IMR-90 (cell line): ENCODE data around the gene ANTXR1. TPM values are rescaled to one million over a fixed set of nuclear protein-coding genes. Genes with fewer than 3 reads are reported as not detected.
A peak's percentile ranks its signal among the peaks of the same experiment; 100 is the strongest.

Experiments used
- ATAC-seq: fragments of 200-7000 bp; cut with Tn5 transposase; 2 replicates; pipeline ENCODE4 v1.9.1; 2020; ENCODE audit warnings: low read depth, mild to moderate bottlenecking, moderate library complexity
- BruUV-seq: library from RNA; stranded (reverse); fragments of 400-500 nt; replicated peaks from 2 replicates; lab custom pipeline; 2021; lab: Mats Ljungman, UMichigan
- CTCF ChIA-PET: fragments of 300-600 bp; formaldehyde crosslinking; extraction: SDS; loops from one replicate; lab custom pipeline; 2021; ENCODE audit warnings: antibody characterized with exemption; lab: Yijun Ruan, JAX
- POLR2A ChIA-PET: fragments of 300-600 bp; sonication (Branson Sonifier 250); formaldehyde crosslinking; loops from one replicate; lab custom pipeline; 2022; ENCODE audit warnings: antibody characterized with exemption; ENCODE audit not compliant: unreplicated experiment; lab: Charles Lee
- DNase-seq: peaks from one replicate; pipeline ENCODE4 v3.0.0; 2013
- H2AFZ ChIP-seq: replicated peaks from 2 replicates; pipeline ENCODE3; 2013; ENCODE audit warnings: low read length, mild to moderate bottlenecking; ENCODE audit not compliant: poor library complexity
- H2AK5ac ChIP-seq: 2 replicates; pipeline ENCODE4 v1.6.1; 2013; ENCODE audit warnings: low read depth, low read length, inconsistent platforms
- H2AK9ac ChIP-seq: replicated peaks from 2 replicates; pipeline ENCODE3; 2013; ENCODE audit warnings: mild to moderate bottlenecking, low read depth, low read length, moderate library complexity; ENCODE audit not compliant: poor library complexity
- H2BK120ac ChIP-seq: 2 replicates; pipeline ENCODE4 v1.6.1; 2013; ENCODE audit warnings: low read depth, low read length, inconsistent platforms
- H2BK15ac ChIP-seq: 3 replicates; pipeline ENCODE4 v1.6.1; 2013; ENCODE audit warnings: low read depth, low read length, inconsistent platforms
- H2BK20ac ChIP-seq: 2 replicates; pipeline ENCODE4 v1.6.1; 2013; ENCODE audit warnings: low read depth, mild to moderate bottlenecking, inconsistent platforms, low read length, moderate library complexity
- H2BK5ac ChIP-seq: 2 replicates; pipeline ENCODE4 v1.6.1; 2013; ENCODE audit warnings: mild to moderate bottlenecking, low read depth, low read length, inconsistent platforms; ENCODE audit not compliant: poor library complexity, severe bottlenecking
- H3K14ac ChIP-seq: replicated peaks from 2 replicates; pipeline ENCODE4 v1.6.1; 2013; ENCODE audit warnings: low read depth, low read length, inconsistent platforms
- H3K18ac ChIP-seq: 2 replicates; pipeline ENCODE4 v1.6.1; 2013; ENCODE audit warnings: low read depth, low read length, control low read depth
- H3K23ac ChIP-seq: 2 replicates; pipeline ENCODE4 v1.6.1; 2013; ENCODE audit warnings: low read depth, low read length, inconsistent platforms
- H3K27ac ChIP-seq: 2 replicates; pipeline ENCODE4 v1.5.1; 2013; ENCODE audit warnings: mild to moderate bottlenecking, control low read depth, low read length; ENCODE audit not compliant: insufficient read depth
- H3K27me3 ChIP-seq: 2 replicates; pipeline ENCODE4 v1.6.1; 2013; ENCODE audit warnings: low read length; ENCODE audit not compliant: control insufficient read depth, insufficient read depth
- H3K36me3 ChIP-seq: 2 replicates; pipeline ENCODE4 v1.6.1; 2013; ENCODE audit warnings: low read length, mixed read lengths; ENCODE audit not compliant: control insufficient read depth, insufficient read depth
- H3K4ac ChIP-seq: 2 replicates; pipeline ENCODE4 v1.6.1; 2013; ENCODE audit warnings: low read depth, low read length, inconsistent platforms
- H3K4me1 ChIP-seq: 2 replicates; pipeline ENCODE4 v1.6.1; 2013; ENCODE audit warnings: low read length, mixed read lengths; ENCODE audit not compliant: control insufficient read depth, insufficient read depth
- H3K4me2 ChIP-seq: 2 replicates; pipeline ENCODE4 v1.6.1; 2013; ENCODE audit warnings: low read depth, mild to moderate bottlenecking, control low read depth, low read length, moderate library complexity
- H3K4me3 ChIP-seq: 2 replicates; pipeline ENCODE4 v1.5.1; 2013; ENCODE audit warnings: low read depth, mild to moderate bottlenecking, control low read depth, low read length, moderate library complexity; ENCODE audit not compliant: insufficient read depth
- H3K56ac ChIP-seq: 2 replicates; pipeline ENCODE4 v1.6.1; 2013; ENCODE audit warnings: low read length, inconsistent platforms; ENCODE audit not compliant: insufficient read depth; ENCODE audit errors: extremely low read depth
- H3K79me1 ChIP-seq, 2 experiments: 2 replicates each; pipeline ENCODE4 v1.6.1; 2013; ENCODE audit warnings: low read length in 2 of 2, inconsistent platforms in 1 of 2, low read depth in 1 of 2
- H3K9ac ChIP-seq: 2 replicates; pipeline ENCODE4 v1.6.1; 2013; ENCODE audit warnings: low read depth, low read length, control low read depth
- H3K9me1 ChIP-seq: 2 replicates; pipeline ENCODE4 v1.6.1; 2013; ENCODE audit warnings: low read length, inconsistent platforms; ENCODE audit not compliant: insufficient read depth
- H3K9me3 ChIP-seq: 2 replicates; pipeline ENCODE4 v1.6.1; 2013; ENCODE audit warnings: low read length; ENCODE audit not compliant: control insufficient read depth, insufficient read depth
- H4K20me1 ChIP-seq: 2 replicates; pipeline ENCODE4 v1.6.1; 2013; ENCODE audit warnings: low read length, inconsistent platforms; ENCODE audit not compliant: insufficient read depth
- H4K5ac ChIP-seq: 2 replicates; pipeline ENCODE4 v1.6.1; 2013; ENCODE audit warnings: mild to moderate bottlenecking, low read depth, low read length, control low read depth
- H4K8ac ChIP-seq, 2 experiments: 2 replicates each; pipeline ENCODE4 v1.6.1; 2013; ENCODE audit warnings: low read depth in 2 of 2, low read length in 2 of 2, control low read depth in 1 of 2, inconsistent platforms in 1 of 2
- H4K91ac ChIP-seq: 2 replicates; pipeline ENCODE4 v1.6.1; 2013; ENCODE audit warnings: low read depth, low read length, inconsistent platforms; ENCODE audit not compliant: insufficient read depth
- BHLHE40 ChIP-seq: fragments of 150-350 bp; IDR thresholded peaks from 2 replicates; pipeline ENCODE4 v1.6.1; 2016; ENCODE audit warnings: mild to moderate bottlenecking, low read depth, low read length
- CEBPB ChIP-seq: IDR thresholded peaks from 2 replicates; pipeline ENCODE4 v1.6.1; 2012; ENCODE audit warnings: low read depth, low read length, improper control_type of control experiment
- CHD1 ChIP-seq: IDR thresholded peaks from 2 replicates; pipeline ENCODE4 v1.6.1; 2012; ENCODE audit warnings: low read depth, low read length, improper control_type of control experiment
- FOS ChIP-seq: fragments of 150-350 bp; IDR thresholded peaks from 2 replicates; pipeline ENCODE4 v1.6.1; 2016; ENCODE audit warnings: low read depth, low read length
- MAFK ChIP-seq: IDR thresholded peaks from 2 replicates; pipeline ENCODE4 v1.6.1; 2012; ENCODE audit warnings: low read depth, low read length, improper control_type of control experiment
- MAZ ChIP-seq: IDR thresholded peaks from 2 replicates; pipeline ENCODE4 v1.6.1; 2012; ENCODE audit warnings: low read depth, mild to moderate bottlenecking, low read length, improper control_type of control experiment, moderate library complexity, borderline replicate concordance
- MXI1 ChIP-seq: IDR thresholded peaks from 2 replicates; pipeline ENCODE4 v1.6.1; 2012; ENCODE audit warnings: low read depth, mild to moderate bottlenecking, low read length, moderate library complexity, borderline replicate concordance
- NFE2L2 ChIP-seq: fragments of 150-350 bp; IDR thresholded peaks from 2 replicates; pipeline ENCODE4 v1.6.1; 2016; ENCODE audit warnings: low read depth, mild to moderate bottlenecking, low read length
- POLR2A ChIP-seq: IDR thresholded peaks from 2 replicates; pipeline ENCODE4 v1.6.1; 2012; ENCODE audit warnings: mild to moderate bottlenecking, low read depth, low read length
- RAD21 ChIP-seq: IDR thresholded peaks from 2 replicates; pipeline ENCODE4 v1.6.1; 2012; ENCODE audit warnings: low read length, improper control_type of control experiment
- RCOR1 ChIP-seq: IDR thresholded peaks from 2 replicates; pipeline ENCODE4 v1.6.1; 2012; ENCODE audit warnings: mild to moderate bottlenecking, low read length, improper control_type of control experiment; ENCODE audit not compliant: insufficient replicate concordance
- RFX5 ChIP-seq: IDR thresholded peaks from 2 replicates; pipeline ENCODE4 v1.8.0; 2012; ENCODE audit warnings: low read depth, mild to moderate bottlenecking, low read length, moderate library complexity
- WGBS, 2 experiments: methylation state at CpG; one replicate each; pipeline versions ENCODE4 v1.1.5 to v1.1.7; 2013; ENCODE audit warnings: missing lambda C conversion rate in 2 of 2; ENCODE audit not compliant: insufficient read length in 1 of 2; ENCODE audit errors: extremely low coverage in 2 of 2; 5-methylcytosine and 5-hydroxymethylcytosine counted together
- dilution Hi-C: fragments of 300-500 bp; cut with HindIII; formaldehyde crosslinking; loops from one replicate; pipeline ENCODE4 v1.14.3; 2018; ENCODE audit warnings: low sequenced_read_pairs; ENCODE audit not compliant: unreplicated experiment
- in situ Hi-C: fragments of 300-500 bp; cut with MboI; formaldehyde crosslinking; loops from 3 replicates; pipeline ENCODE4 v1.14.3; 2019; ENCODE audit warnings: low sequenced_read_pairs, inconsistent platforms, mixed read lengths
- intact Hi-C: fragments of 100-400 bp; cut with micrococcal nuclease; formaldehyde crosslinking; loops from 2 replicates; pipeline ENCODE4 v1.10.0; 2022
- polyA plus RNA-seq, 3 experiments: library from polyadenylated mRNA; depleted of rRNA; stranded (reverse); fragments of >200 nt; gene quantifications; 2 replicates each; pipeline ENCODE4 v1.2.3, GENCODE V29; 2012; ENCODE audit warnings: low replicate concordance in 1 of 3
- total RNA-seq: library from RNA; depleted of rRNA; stranded (reverse); fragments of >200 nt; gene quantifications from 2 replicates; pipeline ENCODE4 v1.2.3, GENCODE V29; 2012
- TF ChIP-seq, protein P1 (sequence below): fragments of 150-350 bp; IDR thresholded peaks from 2 replicates; pipeline ENCODE4 v1.6.1; 2017; ENCODE audit warnings: mild to moderate bottlenecking, antibody characterized with exemption, low read length, low read depth
- TF ChIP-seq, protein P2 (sequence below): conservative IDR thresholded peaks from 2 replicates; pipeline ENCODE4 v1.5.1; 2012; ENCODE audit warnings: mild to moderate bottlenecking, low read depth, low read length, improper control_type of control experiment

The ANTXR1 gene
- total and polyA plus RNA-seq, 2 of the 4 experiments (the other 2 are of a cell fraction) = 27.2 to 36.9 TPM

DNA sequence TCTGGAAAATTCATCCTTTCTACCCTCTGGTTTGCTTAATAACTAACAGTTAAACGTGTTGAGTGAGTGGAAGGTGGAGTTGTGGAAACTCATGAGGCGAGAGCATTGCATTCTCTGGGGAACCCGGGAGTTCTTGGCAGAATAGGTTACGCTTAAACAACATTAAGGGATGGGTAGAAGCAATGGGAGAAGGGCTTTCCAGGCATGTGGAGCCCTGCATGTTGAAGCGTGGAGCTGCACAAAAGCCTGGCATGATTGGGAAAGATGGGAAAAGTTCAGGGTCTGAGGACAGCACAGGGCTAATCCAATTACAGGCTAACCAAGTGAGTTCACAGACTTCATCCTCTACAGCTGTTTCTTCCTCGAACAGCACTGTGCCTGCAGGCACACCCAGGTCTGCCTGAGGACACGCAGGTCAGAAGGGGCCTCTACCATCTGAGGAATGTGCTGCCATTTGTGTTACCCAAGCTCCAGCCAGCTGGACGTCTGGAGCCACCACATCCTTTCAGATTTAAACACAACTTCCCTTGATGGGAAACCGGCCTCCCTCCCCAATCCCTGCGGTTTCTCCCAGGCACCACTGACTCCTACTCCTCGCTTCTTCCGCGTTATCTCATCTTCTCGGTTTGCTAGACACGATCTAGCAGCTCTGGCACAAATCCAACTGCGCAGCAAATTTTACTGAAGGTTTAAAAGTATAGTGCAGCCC lies 164.2 kb downstream of the ANTXR1 start:
- no peaks in the 10 kb centered on the region for H3K27me3 ChIP-seq
- peaks cover 3% of the 10 kb centered on the region; the same call in 1 of the 2 replicates for H4K20me1 ChIP-seq
- peaks cover 35% of the 10 kb centered on the region for H3K9me1 ChIP-seq
- dilution Hi-C loops = no loop called here
- WGBS, 2 experiments = 21% methylated on average over 10 of the region's 16 CpGs; no CpG with 5 or more reads in 1 of the 2 experiments
- peaks cover 26% of the 10 kb centered on the region for H3K36me3 ChIP-seq
- ATAC-seq (peak; percentile 59), DNase-seq (peak; percentile 96)
- H3K79me1 ChIP-seq = peaks cover 16 to 36% of the 10 kb centered on the region in 2 experiments; a peak in 3 of 4 replicates
- intact Hi-C loops = loop anchor here (1.0 to 5.0 kb wide), 2 partner anchors 61 to 130 kb away; no protein-coding TSS in a partner anchor
- ChIA-PET POLR2A (interaction anchor here (0.7 to 1.8 kb wide), 6 partner anchors 12 to 163 kb away, joined by 3 to 12 read pairs (median 3); no protein-coding TSS in a partner anchor), CTCF (interaction anchor here (1.1 to 1.5 kb wide), 2 partner anchors 12 to 122 kb away, joined by 3 read pairs; no protein-coding TSS in a partner anchor)
- peak overlapping the region; percentile 81 to 95 for H4K8ac ChIP-seq
- BruUV-seq = no TSS peak
- H3K56ac ChIP-seq = peak overlapping the region; percentile 98
- H3K14ac ChIP-seq = peak overlapping the region; percentile 90
- peak overlapping the region; percentile 55 for H3K4me2 ChIP-seq
- peak overlapping the region; percentile 64 for H3K9ac ChIP-seq
- peak overlapping the region; percentile 95 for H3K4ac ChIP-seq
- peak overlapping the region; percentile 95 for H2BK120ac ChIP-seq
- peak overlapping the region; percentile 89 for H2AK9ac ChIP-seq
- peak overlapping the region; percentile 77 for H2AFZ ChIP-seq
- peak overlapping the region; percentile 96 for H2BK20ac ChIP-seq
- peaks cover 22% of the 10 kb centered on the region for H3K4me1 ChIP-seq
- peak overlapping the region; percentile 86 for H4K5ac ChIP-seq
- peak overlapping the region; percentile 93 for H2AK5ac ChIP-seq
- peak overlapping the region; percentile 88 for H3K27ac ChIP-seq
- H3K23ac ChIP-seq = peak overlapping the region; percentile 93
- H3K9me3 ChIP-seq = no peaks in the 10 kb centered on the region
- in situ Hi-C loops = loop anchor here (10.0 kb wide), 1 partner anchor 162 kb away; the partner anchor contains the start of gene ANTXR1
- peak overlapping the region; percentile 97 for H2BK5ac ChIP-seq
- peak overlapping the region; percentile 32; the same call in 2 of the 3 replicates for H2BK15ac ChIP-seq
- no peak overlapping the region for H3K4me3 ChIP-seq
- peak overlapping the region; percentile 91 for H3K18ac ChIP-seq
- H4K91ac ChIP-seq = peak overlapping the region; percentile 89
- peak; percentile 28; the same call in 1 of the 2 replicates for TF ChIP-seq MAZ
- TF ChIP-seq, protein P1, sequence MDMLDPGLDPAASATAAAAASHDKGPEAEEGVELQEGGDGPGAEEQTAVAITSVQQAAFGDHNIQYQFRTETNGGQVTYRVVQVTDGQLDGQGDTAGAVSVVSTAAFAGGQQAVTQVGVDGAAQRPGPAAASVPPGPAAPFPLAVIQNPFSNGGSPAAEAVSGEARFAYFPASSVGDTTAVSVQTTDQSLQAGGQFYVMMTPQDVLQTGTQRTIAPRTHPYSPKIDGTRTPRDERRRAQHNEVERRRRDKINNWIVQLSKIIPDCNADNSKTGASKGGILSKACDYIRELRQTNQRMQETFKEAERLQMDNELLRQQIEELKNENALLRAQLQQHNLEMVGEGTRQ = no peak
- TF ChIP-seq MAFK = peak; percentile 1; the same call in 1 of the 2 replicates
- TF ChIP-seq RAD21 = peak; percentile 14; the same call in 1 of the 2 replicates
- peak; percentile 97 for TF ChIP-seq RCOR1
- no peak for TF ChIP-seq FOS
- peak; percentile 69 for TF ChIP-seq CEBPB
- TF ChIP-seq NFE2L2 = no peak
- TF ChIP-seq CHD1 = 0 out of 2 replicates have a peak, but pooled peaks have one; percentile 52
- TF ChIP-seq RFX5 = no peak
- TF ChIP-seq, protein P2, sequence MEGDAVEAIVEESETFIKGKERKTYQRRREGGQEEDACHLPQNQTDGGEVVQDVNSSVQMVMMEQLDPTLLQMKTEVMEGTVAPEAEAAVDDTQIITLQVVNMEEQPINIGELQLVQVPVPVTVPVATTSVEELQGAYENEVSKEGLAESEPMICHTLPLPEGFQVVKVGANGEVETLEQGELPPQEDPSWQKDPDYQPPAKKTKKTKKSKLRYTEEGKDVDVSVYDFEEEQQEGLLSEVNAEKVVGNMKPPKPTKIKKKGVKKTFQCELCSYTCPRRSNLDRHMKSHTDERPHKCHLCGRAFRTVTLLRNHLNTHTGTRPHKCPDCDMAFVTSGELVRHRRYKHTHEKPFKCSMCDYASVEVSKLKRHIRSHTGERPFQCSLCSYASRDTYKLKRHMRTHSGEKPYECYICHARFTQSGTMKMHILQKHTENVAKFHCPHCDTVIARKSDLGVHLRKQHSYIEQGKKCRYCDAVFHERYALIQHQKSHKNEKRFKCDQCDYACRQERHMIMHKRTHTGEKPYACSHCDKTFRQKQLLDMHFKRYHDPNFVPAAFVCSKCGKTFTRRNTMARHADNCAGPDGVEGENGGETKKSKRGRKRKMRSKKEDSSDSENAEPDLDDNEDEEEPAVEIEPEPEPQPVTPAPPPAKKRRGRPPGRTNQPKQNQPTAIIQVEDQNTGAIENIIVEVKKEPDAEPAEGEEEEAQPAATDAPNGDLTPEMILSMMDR = no peak
- no peak; the same call in 1 of the 2 replicates for TF ChIP-seq POLR2A
- TF ChIP-seq BHLHE40 = 0 out of 2 replicates have a peak, but pooled peaks have one; percentile 38
- TF ChIP-seq MXI1 = no peak
